NT2/D1 (cell line): ENCODE measurements around the gene EFNA3.
A peak's percentile ranks its signal among the peaks of the same experiment; 100 is the strongest.

Experiments used
- DNase-seq: peaks from one replicate; pipeline ENCODE4 v3.0.0-alpha.2; 2011; ENCODE audit warnings: low read depth, low spot score
- H3K27me3 ChIP-seq: 2 replicates; pipeline ENCODE4 v1.6.0; 2011; ENCODE audit warnings: mild to moderate bottlenecking; ENCODE audit not compliant: insufficient read length, insufficient read depth
- H3K36me3 ChIP-seq: 2 replicates; pipeline ENCODE4 v1.6.1; 2011; ENCODE audit warnings: mild to moderate bottlenecking, low read length, mixed read lengths; ENCODE audit not compliant: insufficient read depth, insufficient read length
- H3K4me1 ChIP-seq: 2 replicates; pipeline ENCODE4 v1.5.1; 2011; ENCODE audit not compliant: insufficient read depth, insufficient read length
- H3K4me3 ChIP-seq: 2 replicates; pipeline ENCODE4 v1.5.1; 2011; ENCODE audit warnings: low read depth; ENCODE audit not compliant: insufficient read length
- H3K9ac ChIP-seq: 2 replicates; pipeline ENCODE4 v1.6.0; 2011; ENCODE audit warnings: low read depth; ENCODE audit not compliant: insufficient read length
- H3K9me3 ChIP-seq: 2 replicates; pipeline ENCODE4 v1.5.1; 2011; ENCODE audit warnings: mild to moderate bottlenecking, low read length; ENCODE audit not compliant: insufficient read depth
- SUZ12 ChIP-seq: IDR thresholded peaks from 2 replicates; pipeline ENCODE4 v1.6.1; 2011; ENCODE audit not compliant: insufficient read length, insufficient read depth; ENCODE audit errors: extremely low read depth
- YY1 ChIP-seq: IDR thresholded peaks from 2 replicates; pipeline ENCODE4 v1.6.1; 2011; ENCODE audit not compliant: insufficient read length, insufficient read depth
- ZNF274 ChIP-seq: IDR thresholded peaks from 2 replicates; pipeline ENCODE4 v1.6.1; 2011; ENCODE audit warnings: mild to moderate bottlenecking, low read depth, low read length

Gene EFNA3

GRCh38 chr1:155042789-155043188, 35.8 kb upstream of the EFNA3 start:
- no peaks in the 10 kb centered on the region for H3K36me3 ChIP-seq
- no peak overlapping the region for H3K4me3 ChIP-seq
- no peak for DNase-seq
- no peaks in the 10 kb centered on the region for H3K9me3 ChIP-seq
- no peaks in the 10 kb centered on the region for H3K27me3 ChIP-seq
- no peak for TF ChIP-seq ZNF274
- TF ChIP-seq YY1 = no peak
- TF ChIP-seq SUZ12 = no peak
- H3K9ac ChIP-seq = no peak overlapping the region
- H3K4me1 ChIP-seq = peaks cover 30% of the 10 kb centered on the region

DNA sequence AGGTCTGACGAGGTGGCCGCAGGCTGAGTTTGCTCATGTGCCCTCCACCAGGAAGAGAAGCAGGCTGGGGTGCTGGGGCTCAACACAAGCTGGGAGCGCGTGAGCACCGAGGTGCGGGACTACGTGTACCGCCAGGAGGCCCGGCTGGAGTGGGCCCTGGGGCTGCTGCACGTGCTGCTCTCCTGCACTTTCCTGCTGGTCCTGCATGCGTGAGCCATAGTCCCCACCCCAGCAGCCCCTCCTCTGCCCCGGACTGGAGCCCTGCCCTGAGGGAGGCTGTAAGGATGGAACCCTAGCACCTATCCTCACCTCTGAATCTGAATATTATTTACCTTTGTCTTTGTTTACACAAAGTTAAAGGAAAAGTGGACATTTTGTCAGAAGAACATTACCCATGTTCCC, 35.3 kb upstream of the EFNA3 start:
- Histone ChIP-seq H3K4me1 (peaks cover 33% of the 10 kb centered on the region), H3K27me3 (no peaks in the 10 kb centered on the region), H3K36me3 (no peaks in the 10 kb centered on the region), H3K4me3 (no peak overlapping the region), H3K9me3 (no peaks in the 10 kb centered on the region), H3K9ac (no peak overlapping the region)
- TF ChIP-seq ZNF274 = no peak
- no peak for TF ChIP-seq YY1
- no peak for TF ChIP-seq SUZ12
- no peak for DNase-seq

GRCh38 chr1:155043793-155044192, 34.8 kb upstream of the EFNA3 start:
- TF ChIP-seq SUZ12 = no peak
- TF ChIP-seq ZNF274 = no peak
- TF ChIP-seq YY1 = no peak
- no peaks in the 10 kb centered on the region for H3K9me3 ChIP-seq

DNA sequence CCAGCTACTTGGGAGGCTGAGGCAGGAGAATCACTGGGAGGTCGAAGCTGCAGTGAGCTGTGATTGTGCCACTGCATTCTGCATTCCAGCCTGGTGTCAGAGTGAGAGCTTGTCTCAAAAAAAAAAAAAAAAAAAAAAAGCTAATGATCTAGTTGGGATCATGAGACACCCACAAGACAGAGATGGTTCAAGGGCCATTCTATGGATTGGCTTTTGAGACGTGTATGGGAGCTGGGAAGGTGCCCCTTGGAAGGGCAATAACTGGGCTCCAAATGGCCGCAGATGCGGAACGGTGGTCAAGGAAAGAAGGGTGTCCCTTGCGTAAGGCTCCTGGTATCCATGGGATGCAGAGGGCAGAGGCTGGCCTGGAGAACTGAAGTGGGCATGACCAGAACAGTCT, 34.3 kb upstream of the EFNA3 start:
- peak overlapping the region; percentile 37 for H3K9ac ChIP-seq
- H3K4me1 ChIP-seq = peaks cover 36% of the 10 kb centered on the region
- no peaks in the 10 kb centered on the region for H3K36me3 ChIP-seq
- no peak for DNase-seq
- no peak for TF ChIP-seq ZNF274
- TF ChIP-seq SUZ12 = no peak
- H3K27me3 ChIP-seq = no peaks in the 10 kb centered on the region
- H3K4me3 ChIP-seq = no peak overlapping the region
- H3K9me3 ChIP-seq = no peaks in the 10 kb centered on the region

More at GRCh38 chr1:155043793-155044192, 34.8 kb upstream of the EFNA3 start:
- H3K4me3 ChIP-seq = no peak overlapping the region
- no peaks in the 10 kb centered on the region for H3K36me3 ChIP-seq
- no peak overlapping the region for H3K9ac ChIP-seq
- peaks cover 33% of the 10 kb centered on the region for H3K4me1 ChIP-seq
- no peaks in the 10 kb centered on the region for H3K27me3 ChIP-seq
- DNase-seq = no peak

DNA sequence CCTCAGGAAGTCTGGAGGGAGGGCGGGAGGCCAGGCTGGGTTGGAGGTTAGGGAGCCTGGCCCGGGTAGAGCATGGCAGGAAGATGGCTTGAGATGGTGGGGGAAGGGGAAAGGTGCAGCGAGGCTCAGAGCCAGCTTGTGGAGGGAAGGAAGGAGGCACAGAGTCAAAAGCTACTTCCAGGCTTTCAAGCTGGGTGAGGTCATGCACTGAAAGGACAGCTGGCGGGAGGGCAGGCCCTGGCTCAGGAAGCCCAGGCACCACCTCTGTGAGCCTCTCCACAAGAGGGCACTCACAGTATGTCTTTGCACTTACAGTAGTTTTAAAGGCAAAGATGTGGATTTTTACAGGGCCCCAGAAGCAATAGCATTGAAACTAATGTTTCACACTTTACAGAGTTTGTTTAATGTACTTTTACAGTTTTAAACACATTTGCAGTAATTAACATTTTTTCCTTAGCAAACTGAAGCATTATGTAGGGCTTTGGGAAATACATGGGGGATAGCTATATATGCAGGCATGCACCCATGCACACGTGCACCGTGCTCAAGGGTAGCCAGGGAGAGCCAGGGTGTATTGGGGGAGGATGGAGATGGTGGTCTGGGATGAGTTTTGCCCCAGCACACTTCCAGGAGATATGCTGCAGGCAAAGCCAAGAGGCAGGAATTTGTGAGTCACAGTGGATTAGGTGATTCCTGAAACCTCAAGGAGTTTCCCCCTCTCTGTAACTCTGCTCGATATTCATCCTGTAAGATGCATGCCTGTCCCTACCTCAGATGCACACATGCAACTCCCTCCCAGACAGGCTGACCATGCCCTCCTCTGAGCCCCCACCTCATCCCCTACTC, 33.6 kb upstream of the EFNA3 start:
- Histone ChIP-seq H3K4me1 (peaks cover 40% of the 10 kb centered on the region), H3K9ac (peak overlapping the region; percentile 37), H3K4me3 (no peak overlapping the region), H3K36me3 (no peaks in the 10 kb centered on the region), H3K9me3 (no peaks in the 10 kb centered on the region), H3K27me3 (no peaks in the 10 kb centered on the region)
- TF ChIP-seq YY1 (no peak), SUZ12 (no peak)
- DNase-seq = peak; percentile 90

DNA sequence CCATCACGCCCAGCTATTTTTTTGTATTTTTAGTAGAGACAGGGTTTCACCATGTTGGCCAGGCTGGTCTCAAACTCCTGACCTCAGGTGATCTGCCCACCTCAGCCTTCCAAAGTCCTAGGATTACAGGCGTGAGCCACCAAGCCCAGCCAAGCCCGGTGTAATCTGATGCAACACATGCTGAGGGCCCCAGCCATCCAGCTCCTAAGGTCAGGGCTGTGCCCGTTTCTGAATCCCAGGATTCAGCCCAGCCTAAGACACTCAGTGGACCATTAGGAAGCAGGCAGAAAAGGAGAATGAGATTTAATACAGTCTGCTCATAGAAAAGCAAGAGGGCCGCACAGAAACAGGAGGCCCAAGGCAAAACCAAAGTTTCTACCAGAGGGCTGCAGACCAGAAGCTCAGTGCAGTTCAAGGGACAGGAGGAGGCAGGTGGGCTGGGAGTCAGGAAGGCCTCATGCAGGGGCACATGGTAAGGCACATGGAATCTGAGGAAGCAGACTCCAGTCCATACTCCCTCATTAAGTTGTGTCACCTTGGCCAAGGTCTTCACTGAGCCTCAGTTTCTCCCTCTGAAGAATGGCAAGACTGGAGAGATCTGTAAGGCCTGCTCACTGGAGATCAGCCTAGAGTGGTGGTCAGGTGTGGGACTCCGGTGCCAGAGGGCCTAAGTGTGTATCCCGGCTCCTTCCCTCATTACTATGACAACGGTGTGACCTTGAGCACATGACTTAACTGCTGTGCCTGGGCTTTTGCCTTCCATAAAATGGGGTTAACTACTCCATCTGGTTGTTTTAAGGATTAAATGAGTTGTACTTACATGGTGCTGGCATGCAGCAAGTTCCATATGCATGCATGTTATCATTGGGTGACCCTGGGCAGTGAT, 29.9 kb upstream of the EFNA3 start:
- H3K9ac ChIP-seq = no peak overlapping the region
- peaks cover 51% of the 10 kb centered on the region for H3K4me1 ChIP-seq
- TF ChIP-seq SUZ12 = no peak
- no peak for TF ChIP-seq ZNF274
- TF ChIP-seq YY1 = no peak

More for the DNA sequence above, 29.9 kb upstream of the EFNA3 start:
- H3K9me3 ChIP-seq = no peaks in the 10 kb centered on the region
- peaks cover 18% of the 10 kb centered on the region for H3K27me3 ChIP-seq
- DNase-seq = no peak
- no peak overlapping the region for H3K4me3 ChIP-seq
- H3K36me3 ChIP-seq = peaks cover 7% of the 10 kb centered on the region
